Fibroblast of the aortic adventitia (primary cell): ENCODE results near the gene TMEM134. TPM values are rescaled to one million over a fixed set of nuclear protein-coding genes. Genes with fewer than 3 reads are reported as not detected.

Experiments
- DNase-seq: peaks from one replicate; pipeline ENCODE4 v3.0.0-alpha.2; 2010; ENCODE audit warnings: low read depth
- H3K4me3 ChIP-seq: 2 replicates; pipeline ENCODE4 v1.5.1; 2011; ENCODE audit warnings: low read depth, mild to moderate bottlenecking, control low read depth, low read length, moderate library complexity
- total RNA-seq: library from RNA; depleted of rRNA; stranded (reverse); fragments of >200 nt; gene quantifications from 2 replicates; pipeline ENCODE4 v1.2.3, GENCODE V29; 2012; ENCODE audit warnings: low replicate concordance
- TF ChIP-seq, protein P1 (sequence below): IDR thresholded peaks from 2 replicates; pipeline ENCODE4 v1.5.1; 2011; ENCODE audit warnings: mild to moderate bottlenecking, low read length, control low read depth, inconsistent platforms; ENCODE audit not compliant: insufficient read depth

TMEM134 gene
- total RNA-seq, 1 donor, result 27.9 TPM

DNA sequence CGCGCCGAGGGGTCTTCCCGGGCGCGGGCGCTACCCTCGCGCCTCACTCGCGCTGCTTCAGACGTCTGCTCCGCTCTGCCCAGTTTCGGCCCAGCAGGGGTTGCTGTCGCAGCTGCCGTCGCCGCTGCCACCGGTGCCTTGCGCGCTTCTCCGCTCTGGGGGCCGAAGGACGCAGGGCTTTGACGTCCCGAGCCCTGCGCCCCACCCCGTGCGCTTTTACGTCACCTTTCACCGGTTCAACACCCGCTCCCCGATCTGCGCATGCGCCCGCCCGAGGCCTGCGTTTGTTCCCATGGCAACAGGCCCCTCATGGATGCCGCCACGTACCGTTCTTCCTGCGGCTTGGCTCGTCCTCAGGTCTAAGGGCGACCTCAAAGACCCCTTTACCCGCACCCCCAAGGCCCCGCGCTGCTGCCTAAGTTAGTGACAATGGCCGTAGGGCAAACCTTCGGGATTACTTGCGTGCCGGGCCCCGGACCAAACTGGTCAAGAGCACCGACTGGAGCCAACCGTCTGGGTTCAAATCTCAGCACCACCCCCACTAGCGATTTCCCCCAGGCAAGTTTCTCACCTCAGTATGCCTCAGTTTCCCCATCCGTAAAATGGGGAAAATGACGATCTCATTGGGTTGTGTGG is 39.6 kb upstream of the TMEM134 start:
- peak overlapping the region; percentile 87 for H3K4me3 ChIP-seq
- TF ChIP-seq, protein P1, sequence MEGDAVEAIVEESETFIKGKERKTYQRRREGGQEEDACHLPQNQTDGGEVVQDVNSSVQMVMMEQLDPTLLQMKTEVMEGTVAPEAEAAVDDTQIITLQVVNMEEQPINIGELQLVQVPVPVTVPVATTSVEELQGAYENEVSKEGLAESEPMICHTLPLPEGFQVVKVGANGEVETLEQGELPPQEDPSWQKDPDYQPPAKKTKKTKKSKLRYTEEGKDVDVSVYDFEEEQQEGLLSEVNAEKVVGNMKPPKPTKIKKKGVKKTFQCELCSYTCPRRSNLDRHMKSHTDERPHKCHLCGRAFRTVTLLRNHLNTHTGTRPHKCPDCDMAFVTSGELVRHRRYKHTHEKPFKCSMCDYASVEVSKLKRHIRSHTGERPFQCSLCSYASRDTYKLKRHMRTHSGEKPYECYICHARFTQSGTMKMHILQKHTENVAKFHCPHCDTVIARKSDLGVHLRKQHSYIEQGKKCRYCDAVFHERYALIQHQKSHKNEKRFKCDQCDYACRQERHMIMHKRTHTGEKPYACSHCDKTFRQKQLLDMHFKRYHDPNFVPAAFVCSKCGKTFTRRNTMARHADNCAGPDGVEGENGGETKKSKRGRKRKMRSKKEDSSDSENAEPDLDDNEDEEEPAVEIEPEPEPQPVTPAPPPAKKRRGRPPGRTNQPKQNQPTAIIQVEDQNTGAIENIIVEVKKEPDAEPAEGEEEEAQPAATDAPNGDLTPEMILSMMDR, result no peak
- peak; percentile 95 for DNase-seq

DNA sequence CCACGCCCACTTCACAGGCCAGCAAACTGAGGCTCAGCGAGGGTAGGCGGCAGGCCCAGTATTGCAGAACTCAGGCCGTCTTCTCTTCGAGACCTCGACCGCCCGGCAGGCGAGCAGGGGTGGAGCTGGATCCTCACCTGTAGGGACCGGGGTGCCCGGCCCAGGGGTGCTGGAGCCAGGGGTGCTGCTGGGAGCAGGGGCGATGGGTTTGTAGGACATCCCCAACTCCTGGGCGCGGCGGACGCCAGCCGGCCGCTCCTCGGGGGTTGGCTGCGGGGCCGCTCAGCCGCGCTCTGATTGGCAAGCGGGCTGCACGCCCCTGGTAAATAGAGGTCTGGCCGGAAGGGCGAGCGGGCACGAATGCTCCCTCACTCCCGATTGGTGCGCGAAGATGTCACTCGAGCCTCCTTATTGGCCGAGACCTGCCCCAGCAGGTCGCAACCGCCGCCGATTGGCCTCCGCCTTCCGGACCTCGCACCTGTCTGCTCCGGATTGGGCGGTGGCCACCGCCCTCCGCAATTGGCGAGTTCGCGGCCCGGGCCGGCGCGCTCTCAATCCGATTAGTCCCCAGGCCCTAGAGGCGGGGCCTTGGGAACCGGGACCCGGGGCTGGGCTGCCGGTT is 38.9 kb upstream of the TMEM134 start, which contains the start of gene CDK2AP2:
TSS of gene CDK2AP2 (minus strand) at position 299 of the 622 bp plus-strand sequence. CDS start at position 219, 80 bp downstream.
- DNase-seq, result peak; percentile 99
- peak within 1 kb of the TSS; percentile 87 for H3K4me3 ChIP-seq
- TF ChIP-seq, protein P1, result no peak

DNA sequence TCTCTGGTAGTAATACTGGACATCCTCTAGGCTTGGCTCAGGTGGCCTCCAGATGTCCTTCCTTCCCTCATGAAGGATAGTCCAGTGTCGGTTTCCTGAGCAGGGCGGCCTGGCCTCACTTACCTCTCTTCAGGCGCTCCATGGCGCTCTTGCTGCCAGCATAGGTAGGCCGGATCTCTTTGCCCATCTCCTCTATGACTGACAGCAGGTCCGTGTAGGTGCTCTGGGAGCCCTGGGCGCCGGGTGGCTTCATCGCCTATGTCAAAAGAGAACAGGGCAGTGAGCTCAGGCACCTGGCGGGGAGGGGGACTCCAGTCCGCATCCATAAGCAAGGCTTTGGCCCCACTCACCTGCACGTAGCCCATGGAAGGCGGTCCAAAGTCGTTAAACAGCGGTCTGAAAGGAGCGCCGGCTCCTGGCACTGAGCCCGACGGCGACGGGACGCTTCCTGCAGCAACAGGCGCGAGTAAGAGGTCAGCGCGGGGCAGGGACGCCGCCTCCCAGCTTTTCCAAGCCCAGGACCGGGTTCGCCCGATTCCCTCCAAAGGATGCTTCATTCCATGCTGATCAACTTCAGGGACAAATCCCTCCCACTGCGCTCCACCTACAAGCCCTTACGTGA is 38.3 kb upstream of the TMEM134 start:
- TF ChIP-seq, protein P1, result no peak
- no peak for DNase-seq
- peak overlapping the region; percentile 77 for H3K4me3 ChIP-seq

DNA sequence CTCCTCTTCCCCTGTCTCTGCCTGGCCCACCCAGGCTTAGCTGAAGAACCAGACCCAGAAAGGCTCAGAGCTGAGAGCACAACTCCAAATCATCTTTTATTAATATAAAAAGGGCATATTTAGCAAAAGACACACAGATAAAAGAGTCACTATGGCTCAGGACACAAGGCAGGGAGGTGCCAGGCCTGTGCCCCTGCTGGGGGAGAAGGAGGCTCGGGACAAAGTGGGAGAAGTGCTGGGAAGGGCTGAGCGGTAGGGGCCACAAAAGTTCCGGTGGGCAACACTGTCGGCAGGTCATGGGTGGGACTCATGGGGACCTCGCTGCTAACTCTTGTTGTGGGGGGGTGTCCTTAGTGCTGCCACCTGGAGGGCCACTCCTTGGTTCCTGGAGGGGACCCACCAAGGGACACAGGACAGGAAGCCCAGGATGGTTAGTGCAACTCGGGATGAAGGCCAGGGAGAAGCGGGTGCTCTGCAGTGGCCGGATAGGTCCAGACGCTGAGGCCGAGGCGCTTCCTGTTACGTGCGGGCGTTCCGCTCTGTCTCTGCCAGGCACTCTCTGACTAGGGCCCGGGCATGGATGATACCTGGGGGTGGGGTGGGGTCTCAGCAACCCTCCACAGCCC is 37.5 kb upstream of the TMEM134 start:
- H3K4me3 ChIP-seq, result no peak overlapping the region
- DNase-seq, result no peak
- TF ChIP-seq, protein P1, result no peak

DNA sequence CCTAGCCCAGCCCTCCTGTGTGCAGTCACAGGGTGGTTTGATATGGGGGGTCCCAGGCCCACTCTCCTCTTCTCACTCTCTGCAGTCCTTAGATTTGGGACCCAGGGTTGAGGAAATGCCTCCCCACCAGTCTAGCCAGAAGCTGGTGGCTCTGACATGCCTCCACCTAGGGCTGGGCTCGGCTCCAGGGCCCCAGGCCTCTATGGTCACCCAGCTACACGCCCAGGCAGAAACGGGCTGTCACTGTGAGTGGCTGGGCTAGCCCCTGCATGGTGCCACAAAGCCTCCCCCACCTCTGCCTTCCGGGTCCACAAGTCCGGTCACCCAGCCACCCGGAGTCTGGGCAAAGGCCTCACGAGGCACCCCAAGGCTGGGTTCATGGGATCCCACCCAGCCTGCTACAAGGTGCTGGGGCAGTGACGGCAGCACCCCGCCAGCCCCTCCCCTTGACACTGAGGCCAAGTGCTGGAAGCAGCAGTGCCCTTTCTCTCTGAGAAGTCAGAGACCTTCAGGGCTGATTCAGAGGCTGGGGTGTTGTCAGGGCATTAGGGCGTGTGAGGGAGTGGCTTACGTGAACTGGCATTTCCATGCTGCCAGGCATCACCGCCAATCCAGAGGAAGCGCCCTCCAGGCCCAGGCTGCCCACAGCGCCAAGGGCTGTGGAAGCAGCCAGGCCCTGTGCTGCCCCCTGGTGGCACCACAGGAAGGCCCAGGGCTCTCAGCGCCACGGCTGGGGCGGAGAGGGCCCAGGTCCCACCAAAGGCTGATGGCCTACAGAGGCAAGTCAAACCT is 36.8 kb upstream of the TMEM134 start:
- H3K4me3 ChIP-seq, result peak overlapping the region; percentile 82

More for the DNA sequence above, 36.8 kb upstream of the TMEM134 start:
- TF ChIP-seq, protein P1, result peak; percentile 96
- DNase-seq, result peak; percentile 87
